ENCODE measurements around the gene LAMC3.

GRCh38 chr9:131012396-131012917 lies 3.5 kb downstream of the LAMC3 start:
- TF ChIP-seq CTCF (IDR thresholded peaks at IDR 0.05; ENCODE audit: poor library complexity) = no peak
- no peak for TF ChIP-seq EZH2 (IDR thresholded peaks at IDR 0.05; ENCODE audit: borderline replicate concordance)
- TF ChIP-seq EZH2phosphoT487 (IDR thresholded peaks at IDR 0.05; ENCODE audit: low read depth, severe bottlenecking, unreplicated experiment) = no peak
